ENCODE data around the gene PYM1.

- TF ChIP-seq CTCF (IDR thresholded peaks at IDR 0.05; ENCODE audit: insufficient read depth, low read length, poor library complexity, severe bottlenecking) (no peak), EZH2phosphoT487 (conservative IDR thresholded peaks at IDR 0.05; ENCODE audit: low read length) (no peak)
Measured at GRCh38 chr12:55946553-55946952, 18.9 kb upstream of the PYM1 start.

All from SU-DHL-6 (cell line).